ENCODE measurements around the gene ARHGAP11A.

- TF ChIP-seq CTCF (IDR thresholded peaks at IDR 0.05) (no peak), POLR2A (IDR thresholded peaks at IDR 0.05) (no peak)
Observed at GRCh38 chr15:32657198-32657883, 42.0 kb downstream of the ARHGAP11A start.

All from adrenal gland (tissue), 5 donors.